HG03432 (cell line): ENCODE results near the gene MACROD1.

Experiments
- ATAC-seq: cut with Tn5 transposase; IDR thresholded peaks from one replicate; pipeline ENCODE4 v1.9.1; 2021; ENCODE audit warnings: mild to moderate bottlenecking, moderate library complexity; ENCODE audit not compliant: unreplicated experiment

The MACROD1 gene

GRCh38 chr11:64165842-64166635 is at the start of gene MACROD1:
Gene MACROD1, minus strand, starts transcription at chr11:64166113. Its CDS starts 119 bp downstream, at chr11:64165994.
- ATAC-seq, result peak; percentile 79

- ATAC-seq, result no peak
Observed at GRCh38 chr11:64211181-64211872, 45.4 kb upstream of the MACROD1 start.

- no peak for ATAC-seq
Observed at GRCh38 chr11:64210301-64211020, 44.5 kb upstream of the MACROD1 start.

- ATAC-seq, result no peak
Observed at GRCh38 chr11:64209563-64209843, 43.6 kb upstream of the MACROD1 start.

- no peak for ATAC-seq
Observed at GRCh38 chr11:64208796-64209562, 43.1 kb upstream of the MACROD1 start.

DNA sequence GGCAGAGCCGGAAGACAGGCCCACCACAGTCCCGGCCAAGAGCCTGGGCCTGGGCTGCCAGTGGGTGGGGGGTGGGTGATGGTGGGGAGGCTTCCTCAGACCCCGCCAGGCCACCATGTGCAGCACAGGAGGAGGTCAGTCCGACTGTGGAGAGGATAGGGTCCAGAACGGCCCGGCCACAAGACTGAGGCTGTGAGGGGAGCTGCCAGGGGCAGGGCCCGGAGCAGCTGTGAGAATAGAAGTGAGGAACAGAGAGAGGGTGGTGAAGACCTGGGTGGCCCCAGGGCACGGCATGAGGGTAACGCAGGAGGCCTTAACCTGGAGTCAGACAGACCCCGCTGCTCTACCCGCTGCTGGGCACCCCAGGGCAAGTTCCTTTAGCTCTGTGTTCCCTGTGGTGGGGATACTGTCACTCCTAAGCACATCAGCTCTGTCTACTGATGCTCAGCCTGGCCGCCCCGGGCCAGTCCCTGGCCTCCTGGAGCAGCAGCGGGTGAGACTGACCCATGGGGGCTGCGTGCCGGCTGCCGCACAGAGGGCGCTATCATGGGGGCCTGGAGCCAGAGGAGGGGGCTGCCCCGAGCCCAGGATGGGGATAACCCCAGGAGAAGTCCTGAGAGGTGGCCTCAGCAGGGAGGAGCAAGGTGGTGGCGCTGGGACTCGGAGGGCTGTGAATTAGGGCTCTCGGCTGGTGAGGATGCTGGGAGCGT is 42.3 kb upstream of the MACROD1 start:
- ATAC-seq, result no peak

DNA sequence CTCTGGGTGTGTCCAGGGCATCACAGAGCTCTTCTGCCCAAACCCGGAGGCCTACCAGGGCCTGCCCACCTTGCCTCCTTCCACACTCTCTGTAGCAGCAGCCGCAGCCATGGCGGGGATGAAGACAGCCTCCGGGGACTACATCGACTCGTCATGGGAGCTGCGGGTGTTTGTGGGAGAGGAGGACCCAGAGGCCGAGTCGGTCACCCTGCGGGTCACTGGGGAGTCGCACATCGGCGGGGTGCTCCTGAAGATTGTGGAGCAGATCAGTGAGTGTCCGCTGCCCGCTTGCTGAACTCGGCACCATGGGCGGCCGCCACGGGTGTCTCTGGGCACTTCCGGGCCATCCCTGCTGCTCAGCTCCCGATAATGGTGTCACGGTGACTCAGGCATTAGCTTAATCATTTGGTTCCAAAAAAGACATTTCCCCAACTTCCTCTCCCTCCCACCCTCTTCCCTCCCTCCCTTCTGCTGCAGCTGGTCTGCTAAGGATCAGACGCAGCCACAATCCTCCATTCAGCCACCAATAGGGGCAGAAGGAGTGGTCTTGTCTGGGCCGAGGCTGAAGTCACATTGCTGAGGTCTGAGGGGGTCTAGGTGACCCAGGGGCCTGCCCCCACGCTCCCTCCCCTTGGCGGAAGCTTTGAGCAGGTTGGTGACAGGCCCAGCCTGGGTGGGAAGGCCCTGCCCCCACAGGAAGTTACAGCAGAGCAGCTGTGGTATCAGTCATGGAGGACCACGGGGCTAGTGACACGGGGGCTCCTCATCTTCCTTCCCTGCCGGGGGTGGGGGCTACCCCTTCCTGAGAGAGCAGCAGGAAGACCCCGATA is 41.6 kb upstream of the MACROD1 start:
- ATAC-seq, result peak; percentile 55

DNA sequence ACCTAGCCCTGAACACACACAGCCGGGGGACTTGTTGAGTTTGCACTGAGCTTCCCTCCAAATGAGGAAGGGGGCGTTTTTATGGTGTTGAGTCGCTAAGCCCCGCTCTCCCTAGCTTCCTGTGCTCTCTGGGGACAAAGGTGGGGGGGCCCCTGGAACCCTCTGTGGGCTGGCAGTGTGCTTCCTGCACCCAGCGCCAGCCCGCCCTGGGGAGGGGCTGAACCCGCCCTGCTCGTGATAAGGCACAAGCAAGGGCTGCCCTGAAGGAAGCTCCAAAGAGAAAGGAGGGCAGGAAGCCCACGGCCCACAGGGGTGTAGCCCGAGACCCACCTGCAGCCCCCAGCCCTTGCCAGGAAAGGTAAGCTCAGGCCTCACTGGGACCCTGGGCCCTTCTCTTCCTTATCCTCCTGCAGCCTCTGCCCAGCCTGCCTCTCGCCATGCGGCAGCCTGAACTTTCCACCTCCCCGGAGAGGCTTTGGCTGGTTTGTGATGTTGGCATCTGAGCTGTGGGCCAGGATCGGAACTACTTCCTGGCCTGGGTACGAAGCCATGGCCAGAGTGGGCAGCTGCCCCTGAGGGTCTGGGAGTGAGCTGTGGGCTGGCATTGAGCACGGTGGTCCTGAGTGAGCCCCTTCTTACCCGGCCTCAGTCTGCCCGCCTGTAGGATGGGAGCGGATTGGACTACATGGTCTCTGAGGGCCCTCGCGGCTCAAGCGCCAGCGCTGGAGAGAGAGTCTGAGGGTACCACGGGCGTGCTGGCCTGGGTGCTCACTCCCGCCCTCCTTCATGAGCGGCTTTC is 40.7 kb upstream of the MACROD1 start, which contains the start of gene FERMT3:
Gene FERMT3 (plus strand): TSS at position 265 of the 799 bp plus-strand sequence. CDS start 644 bp downstream, outside the sequence.
- peak; percentile 41 for ATAC-seq

- no peak for ATAC-seq
Observed at GRCh38 chr11:64204464-64204989, 38.6 kb upstream of the MACROD1 start.

DNA sequence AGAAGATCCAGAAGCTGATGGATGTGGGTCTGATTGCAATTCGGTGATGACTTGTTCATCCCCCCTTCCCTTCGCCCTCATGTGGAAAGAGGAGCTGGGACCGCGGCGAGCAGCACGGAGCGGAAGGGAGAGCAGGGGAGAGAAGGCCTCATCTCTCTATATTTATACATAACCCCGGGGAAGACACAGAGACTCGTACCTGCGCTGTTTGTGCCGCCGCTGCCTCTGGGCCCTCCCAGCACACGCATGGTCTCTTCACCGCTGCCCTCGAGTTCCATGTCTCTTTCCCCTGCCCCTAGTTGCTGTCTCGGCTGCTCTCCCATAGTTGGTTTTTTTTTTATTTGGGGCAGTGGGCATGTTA is 38.1 kb upstream of the MACROD1 start:
- no peak for ATAC-seq

DNA sequence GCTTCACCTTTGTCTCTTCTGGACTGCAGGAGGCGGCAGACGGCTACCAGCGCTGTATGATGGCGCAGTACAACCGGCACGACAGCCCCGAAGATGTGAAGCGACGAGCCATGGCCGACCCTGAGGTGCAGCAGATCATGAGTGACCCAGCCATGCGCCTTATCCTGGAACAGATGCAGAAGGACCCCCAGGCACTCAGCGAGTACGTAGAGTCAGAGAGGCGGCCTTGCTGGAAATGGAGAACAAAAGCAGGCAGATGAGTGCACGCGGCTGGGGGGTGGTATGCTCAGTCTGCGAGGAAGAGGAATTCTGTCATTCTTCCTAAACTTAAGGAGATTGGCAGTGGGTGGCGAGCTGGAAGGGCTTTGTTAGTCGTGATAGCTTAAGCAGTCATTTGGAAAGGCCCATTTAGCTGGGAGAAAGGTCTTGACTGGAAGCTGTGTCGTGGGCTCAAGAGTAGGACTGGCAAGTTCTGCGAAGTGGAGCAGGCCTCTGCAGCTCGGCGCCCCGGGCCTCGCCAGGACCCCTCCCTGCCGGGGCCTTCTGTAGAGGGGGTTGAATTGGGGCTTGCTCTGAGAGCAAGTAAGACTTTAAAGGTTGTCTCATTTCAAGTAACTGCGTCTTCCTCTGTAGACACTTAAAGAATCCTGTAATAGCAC is 37.6 kb upstream of the MACROD1 start:
- no peak for ATAC-seq

GRCh38 chr11:64202992-64203391 is 37.1 kb upstream of the MACROD1 start:
- ATAC-seq, result no peak

DNA sequence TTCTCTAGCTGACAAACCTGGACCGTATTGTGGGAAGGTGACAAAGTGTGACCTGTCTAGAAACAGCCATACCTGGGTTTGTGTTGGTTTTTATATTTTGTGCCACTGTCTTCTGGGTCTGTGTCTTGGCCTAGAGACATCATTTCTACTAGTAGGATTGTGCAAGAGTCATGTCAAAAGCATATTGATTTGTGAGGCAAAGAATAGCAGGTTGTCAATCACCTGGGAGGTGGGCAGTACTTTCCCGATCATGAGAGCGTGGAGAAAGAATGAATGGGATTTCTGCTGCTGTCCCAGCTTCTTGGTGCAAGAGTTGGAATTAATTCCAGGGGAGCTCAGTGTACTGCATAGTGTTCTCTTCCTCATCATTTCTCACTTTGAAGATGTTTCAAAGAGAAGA is 35.6 kb upstream of the MACROD1 start:
- ATAC-seq, result no peak

GRCh38 chr11:64198511-64198910 is 32.6 kb upstream of the MACROD1 start:
- no peak for ATAC-seq

- ATAC-seq, result no peak
Observed at GRCh38 chr11:64196626-64197025, 30.7 kb upstream of the MACROD1 start.

- no peak for ATAC-seq
Observed at GRCh38 chr11:64192434-64192833, 26.5 kb upstream of the MACROD1 start.

- peak; percentile 4 for ATAC-seq
Observed at GRCh38 chr11:64186492-64187165, 20.7 kb upstream of the MACROD1 start.
